ENCODE measurements around the gene OR2F1. TPM values are rescaled to one million over a fixed set of nuclear protein-coding genes. Genes with fewer than 3 reads are reported as not detected.

Gene OR2F1
- total and polyA plus RNA-seq, 4 donors: under 0.01 to 0.05 TPM; not detected in 2

- H3K9ac ChIP-seq (ENCODE audit: low read depth in 1 of 2, low read length in 2 of 2): no peak overlapping the region
- H3K4me1 ChIP-seq (ENCODE audit: control insufficient read depth in 4 of 4, insufficient read depth in 4 of 4, low read length in 3 of 4): no peaks in the 10 kb centered on the region
- no peaks in the 10 kb centered on the region for H3K27me3 ChIP-seq (ENCODE audit: control insufficient read depth in 4 of 4, insufficient read depth in 4 of 4, low read length in 3 of 4)
- no peaks in the 10 kb centered on the region for H3K9me3 ChIP-seq (ENCODE audit: control insufficient read depth in 4 of 4, low read length in 3 of 4)
- no peaks in the 10 kb centered on the region for H3K36me3 ChIP-seq (ENCODE audit: control insufficient read depth in 4 of 4, insufficient read depth in 3 of 4, low read depth in 1 of 4, low read length in 3 of 4)
- TF ChIP-seq, protein P1, sequence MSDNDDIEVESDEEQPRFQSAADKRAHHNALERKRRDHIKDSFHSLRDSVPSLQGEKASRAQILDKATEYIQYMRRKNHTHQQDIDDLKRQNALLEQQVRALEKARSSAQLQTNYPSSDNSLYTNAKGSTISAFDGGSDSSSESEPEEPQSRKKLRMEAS (IDR thresholded peaks at IDR 0.05): no peak
- TF ChIP-seq REST (IDR thresholded peaks at IDR 0.05) (no peak), TAF1 (conservative IDR thresholded peaks at IDR 0.05) (no peak), SP1 (IDR thresholded peaks at IDR 0.05) (no peak), FOXA2 (IDR thresholded peaks at IDR 0.05) (no peak), EGR1 (IDR thresholded peaks at IDR 0.05; ENCODE audit: low read depth in 2 of 2) (no peak), YY1 (IDR thresholded peaks at IDR 0.05) (no peak), HNF4G (IDR thresholded peaks at IDR 0.05) (no peak), RXRA (IDR thresholded peaks at IDR 0.05) (no peak), NR2F2 (IDR thresholded peaks at IDR 0.05) (no peak), FOXA1 (IDR thresholded peaks at IDR 0.05) (no peak), JUND (IDR thresholded peaks at IDR 0.05) (no peak), RAD21 (IDR thresholded peaks at IDR 0.05) (no peak)
- TF ChIP-seq, protein P2, sequence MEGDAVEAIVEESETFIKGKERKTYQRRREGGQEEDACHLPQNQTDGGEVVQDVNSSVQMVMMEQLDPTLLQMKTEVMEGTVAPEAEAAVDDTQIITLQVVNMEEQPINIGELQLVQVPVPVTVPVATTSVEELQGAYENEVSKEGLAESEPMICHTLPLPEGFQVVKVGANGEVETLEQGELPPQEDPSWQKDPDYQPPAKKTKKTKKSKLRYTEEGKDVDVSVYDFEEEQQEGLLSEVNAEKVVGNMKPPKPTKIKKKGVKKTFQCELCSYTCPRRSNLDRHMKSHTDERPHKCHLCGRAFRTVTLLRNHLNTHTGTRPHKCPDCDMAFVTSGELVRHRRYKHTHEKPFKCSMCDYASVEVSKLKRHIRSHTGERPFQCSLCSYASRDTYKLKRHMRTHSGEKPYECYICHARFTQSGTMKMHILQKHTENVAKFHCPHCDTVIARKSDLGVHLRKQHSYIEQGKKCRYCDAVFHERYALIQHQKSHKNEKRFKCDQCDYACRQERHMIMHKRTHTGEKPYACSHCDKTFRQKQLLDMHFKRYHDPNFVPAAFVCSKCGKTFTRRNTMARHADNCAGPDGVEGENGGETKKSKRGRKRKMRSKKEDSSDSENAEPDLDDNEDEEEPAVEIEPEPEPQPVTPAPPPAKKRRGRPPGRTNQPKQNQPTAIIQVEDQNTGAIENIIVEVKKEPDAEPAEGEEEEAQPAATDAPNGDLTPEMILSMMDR (IDR thresholded peaks at IDR 0.05; ENCODE audit: low read depth, low read length, missing input control): no peak
- TF ChIP-seq, protein P3, sequence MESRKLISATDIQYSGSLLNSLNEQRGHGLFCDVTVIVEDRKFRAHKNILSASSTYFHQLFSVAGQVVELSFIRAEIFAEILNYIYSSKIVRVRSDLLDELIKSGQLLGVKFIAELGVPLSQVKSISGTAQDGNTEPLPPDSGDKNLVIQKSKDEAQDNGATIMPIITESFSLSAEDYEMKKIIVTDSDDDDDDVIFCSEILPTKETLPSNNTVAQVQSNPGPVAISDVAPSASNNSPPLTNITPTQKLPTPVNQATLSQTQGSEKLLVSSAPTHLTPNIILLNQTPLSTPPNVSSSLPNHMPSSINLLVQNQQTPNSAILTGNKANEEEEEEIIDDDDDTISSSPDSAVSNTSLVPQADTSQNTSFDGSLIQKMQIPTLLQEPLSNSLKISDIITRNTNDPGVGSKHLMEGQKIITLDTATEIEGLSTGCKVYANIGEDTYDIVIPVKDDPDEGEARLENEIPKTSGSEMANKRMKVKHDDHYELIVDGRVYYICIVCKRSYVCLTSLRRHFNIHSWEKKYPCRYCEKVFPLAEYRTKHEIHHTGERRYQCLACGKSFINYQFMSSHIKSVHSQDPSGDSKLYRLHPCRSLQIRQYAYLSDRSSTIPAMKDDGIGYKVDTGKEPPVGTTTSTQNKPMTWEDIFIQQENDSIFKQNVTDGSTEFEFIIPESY (IDR thresholded peaks at IDR 0.05): no peak
- no peak overlapping the region for H3K4me3 ChIP-seq (ENCODE audit: low read depth in 1 of 3, low read length in 3 of 3)
- no peak overlapping the region for H3K27ac ChIP-seq (ENCODE audit: low read depth in 1 of 2, low read length in 2 of 2)
- no peak for DNase-seq (ENCODE audit: low spot score)
- WGBS: 71% methylated on average over 5 of the region's 5 CpGs
Observed at GRCh38 chr7:143960813-143961610, 6.4 kb downstream of the OR2F1 start.

GRCh38 chr7:143965280-143965679, 10.6 kb downstream of the OR2F1 start:
- Histone ChIP-seq H3K36me3 (ENCODE audit: control insufficient read depth in 4 of 4, insufficient read depth in 3 of 4, low read depth in 1 of 4, low read length in 3 of 4) (no peaks in the 10 kb centered on the region), H3K4me1 (ENCODE audit: control insufficient read depth in 4 of 4, insufficient read depth in 4 of 4, low read length in 3 of 4) (no peaks in the 10 kb centered on the region), H3K9me3 (ENCODE audit: control insufficient read depth in 4 of 4, low read length in 3 of 4) (no peaks in the 10 kb centered on the region), H3K27me3 (ENCODE audit: control insufficient read depth in 4 of 4, insufficient read depth in 4 of 4, low read length in 3 of 4) (no peaks in the 10 kb centered on the region), H3K4me3 (ENCODE audit: low read depth in 1 of 3, low read length in 3 of 3) (no peak overlapping the region), H3K9ac (ENCODE audit: low read depth in 1 of 2, low read length in 2 of 2) (no peak overlapping the region), H3K27ac (ENCODE audit: low read depth in 1 of 2, low read length in 2 of 2) (no peak overlapping the region)
- WGBS: 27% methylated on average over 2 of the region's 2 CpGs
- DNase-seq (ENCODE audit: low spot score): no peak
- TF ChIP-seq FOXA2 (IDR thresholded peaks at IDR 0.05): no peak
- TF ChIP-seq, protein P1 (IDR thresholded peaks at IDR 0.05): no peak
- no peak for TF ChIP-seq RAD21 (IDR thresholded peaks at IDR 0.05)
- no peak for TF ChIP-seq YY1 (IDR thresholded peaks at IDR 0.05)
- TF ChIP-seq RXRA (IDR thresholded peaks at IDR 0.05): no peak
- TF ChIP-seq SP1 (IDR thresholded peaks at IDR 0.05): no peak
- TF ChIP-seq HNF4G (IDR thresholded peaks at IDR 0.05): no peak
- TF ChIP-seq JUND (IDR thresholded peaks at IDR 0.05): no peak
- TF ChIP-seq GABPA (IDR thresholded peaks at IDR 0.05 in 1 of 2, conservative IDR thresholded peaks at IDR 0.05 in 1 of 2): no peak
- no peak for TF ChIP-seq NR2F2 (IDR thresholded peaks at IDR 0.05)
- no peak for TF ChIP-seq FOXA1 (IDR thresholded peaks at IDR 0.05)
- TF ChIP-seq ATF3 (IDR thresholded peaks at IDR 0.05): no peak
- TF ChIP-seq, protein P2 (IDR thresholded peaks at IDR 0.05; ENCODE audit: low read depth, low read length, missing input control): no peak
- TF ChIP-seq, protein P3 (IDR thresholded peaks at IDR 0.05): no peak
